OCI-LY1 (cell line): ENCODE measurements around the gene CHAT.

Source experiments
- H2AFZ ChIP-seq: fragments of 200-600 bp; sonication (generic), shearing (Covaris generic); 2 replicates; pipeline ENCODE4 v1.6.0; 2014; ENCODE audit warnings: antibody characterized with exemption, mild to moderate bottlenecking, low read length
- H3F3A ChIP-seq: fragments of 200-600 bp; sonication (generic), shearing (Covaris generic); 2 replicates; pipeline ENCODE4 v1.6.0; 2014; ENCODE audit warnings: mild to moderate bottlenecking, antibody characterized with exemption, low read length, moderate library complexity; ENCODE audit not compliant: insufficient read depth
- H3K27ac ChIP-seq: fragments of 200-600 bp; sonication (generic); 2 replicates; pipeline ENCODE4 v1.5.1; 2014; ENCODE audit warnings: low read length, mixed run types, mild to moderate bottlenecking, low read depth; ENCODE audit not compliant: poor library complexity, severe bottlenecking
- H3K27me3 ChIP-seq: fragments of 200-600 bp; sonication (generic); 2 replicates; pipeline ENCODE4 v1.6.0; 2014; ENCODE audit warnings: antibody characterized with exemption, mild to moderate bottlenecking, low read length, moderate library complexity; ENCODE audit not compliant: insufficient read depth
- H3K36me3 ChIP-seq: fragments of 200-600 bp; sonication (generic); 2 replicates; pipeline ENCODE4 v1.6.1; 2014; ENCODE audit warnings: mild to moderate bottlenecking, antibody characterized with exemption, low read length, moderate library complexity, mixed read lengths; ENCODE audit not compliant: insufficient read depth
- H3K4me1 ChIP-seq: fragments of 200-600 bp; sonication (generic); 2 replicates; pipeline ENCODE4 v1.5.1; 2014; ENCODE audit warnings: mild to moderate bottlenecking, low read length, moderate library complexity; ENCODE audit not compliant: insufficient read depth, severe bottlenecking
- H3K4me2 ChIP-seq: fragments of 200-600 bp; sonication (generic), shearing (Covaris generic); 2 replicates; pipeline ENCODE4 v1.6.1; 2014; ENCODE audit warnings: low read length
- H3K4me3 ChIP-seq: fragments of 200-600 bp; sonication (generic); 2 replicates; pipeline ENCODE4 v1.5.1; 2014; ENCODE audit warnings: low read length, low read depth, mild to moderate bottlenecking, mixed read lengths; ENCODE audit not compliant: poor library complexity, severe bottlenecking
- H3K79me2 ChIP-seq: fragments of 200-600 bp; shearing (Covaris generic); 2 replicates; pipeline ENCODE4 v1.6.1; 2016; ENCODE audit warnings: mixed run types, low read length, mixed read lengths; ENCODE audit not compliant: insufficient read depth
- H3K9ac ChIP-seq: fragments of 200-600 bp; sonication (generic), shearing (Covaris generic); 2 replicates; pipeline ENCODE4 v1.6.1; 2014; ENCODE audit warnings: mild to moderate bottlenecking, low read length, mixed read lengths
- H3K9me2 ChIP-seq: fragments of 200-600 bp; sonication (generic), shearing (Covaris generic); 2 replicates; pipeline ENCODE4 v1.6.1; 2014; ENCODE audit warnings: low read depth, mild to moderate bottlenecking, low read length, mixed read lengths
- H3K9me3 ChIP-seq: fragments of 200-600 bp; shearing (Covaris generic); 2 replicates; pipeline ENCODE4 v1.6.1; 2014; ENCODE audit warnings: low read length, mixed read lengths
- H4K20me1 ChIP-seq: fragments of 200-600 bp; sonication (generic), shearing (Covaris generic); 2 replicates; pipeline ENCODE4 v1.6.0; 2016; ENCODE audit warnings: mild to moderate bottlenecking, low read length; ENCODE audit not compliant: insufficient read depth
- CTCF ChIP-seq: fragments of 200-600 bp; sonication (generic), shearing (Covaris generic); IDR thresholded peaks from 2 replicates; pipeline ENCODE4 v1.5.1; 2017; ENCODE audit warnings: mild to moderate bottlenecking, antibody characterized with exemption, low read length, moderate library complexity, mixed read lengths
- EZH2 ChIP-seq: fragments of 200-600 bp; sonication (generic), shearing (Covaris generic); IDR thresholded peaks from 2 replicates; pipeline ENCODE4 v1.8.0; 2017; ENCODE audit warnings: borderline replicate concordance, mixed run types, mild to moderate bottlenecking, antibody characterized with exemption, low read length, moderate library complexity, mixed read lengths

The CHAT gene

GRCh38 chr10:49572594-49573114, 41.2 kb upstream of the CHAT start:
- H3K4me2 ChIP-seq = no peak overlapping the region
- H3K9ac ChIP-seq = no peak overlapping the region
- no peaks in the 10 kb centered on the region for H3K4me1 ChIP-seq
- no peaks in the 10 kb centered on the region for H3K36me3 ChIP-seq
- TF ChIP-seq CTCF (no peak), EZH2 (no peak)
- no peak overlapping the region for H3K4me3 ChIP-seq
- no peak overlapping the region for H2AFZ ChIP-seq
- no peak overlapping the region for H3K27ac ChIP-seq
- no peaks in the 10 kb centered on the region for H4K20me1 ChIP-seq
- H3K9me3 ChIP-seq = no peaks in the 10 kb centered on the region
- H3K79me2 ChIP-seq = no peaks in the 10 kb centered on the region
- H3K9me2 ChIP-seq = no peaks in the 10 kb centered on the region
- H3F3A ChIP-seq = no peaks in the 10 kb centered on the region
- H3K27me3 ChIP-seq = no peaks in the 10 kb centered on the region

GRCh38 chr10:49575489-49576072, 38.3 kb upstream of the CHAT start:
- Histone ChIP-seq H2AFZ (no peak overlapping the region), H3K4me1 (no peaks in the 10 kb centered on the region)

GRCh38 chr10:49577182-49577925, 36.5 kb upstream of the CHAT start:
- TF ChIP-seq EZH2 (no peak), CTCF (no peak)
- no peaks in the 10 kb centered on the region for H3K79me2 ChIP-seq
- H3K9me2 ChIP-seq = no peaks in the 10 kb centered on the region
- H3K4me3 ChIP-seq = no peak overlapping the region
- H3K4me1 ChIP-seq = no peaks in the 10 kb centered on the region
- H3K27ac ChIP-seq = no peak overlapping the region
- H3K4me2 ChIP-seq = no peak overlapping the region
- H3F3A ChIP-seq = no peaks in the 10 kb centered on the region
- H3K9me3 ChIP-seq = no peaks in the 10 kb centered on the region
- no peak overlapping the region for H3K9ac ChIP-seq
- H3K27me3 ChIP-seq = no peaks in the 10 kb centered on the region; the same call in 1 of the 2 replicates
- no peaks in the 10 kb centered on the region for H4K20me1 ChIP-seq
- H3K36me3 ChIP-seq = no peaks in the 10 kb centered on the region
- no peak overlapping the region for H2AFZ ChIP-seq

More at GRCh38 chr10:49575489-49576072, 38.3 kb upstream of the CHAT start:
- H3K9me2 ChIP-seq = no peaks in the 10 kb centered on the region
- H3K4me3 ChIP-seq = no peak overlapping the region
- H4K20me1 ChIP-seq = no peaks in the 10 kb centered on the region
- H3K4me2 ChIP-seq = no peak overlapping the region
- H3F3A ChIP-seq = no peaks in the 10 kb centered on the region
- no peaks in the 10 kb centered on the region for H3K79me2 ChIP-seq
- TF ChIP-seq CTCF (no peak), EZH2 (no peak)
- H3K9me3 ChIP-seq = no peaks in the 10 kb centered on the region
- no peak overlapping the region for H3K27ac ChIP-seq
- H3K36me3 ChIP-seq = no peaks in the 10 kb centered on the region
- no peaks in the 10 kb centered on the region; the same call in 1 of the 2 replicates for H3K27me3 ChIP-seq
- H3K9ac ChIP-seq = no peak overlapping the region
